ENCODE measurements around the gene CDK5RAP3.

DNA sequence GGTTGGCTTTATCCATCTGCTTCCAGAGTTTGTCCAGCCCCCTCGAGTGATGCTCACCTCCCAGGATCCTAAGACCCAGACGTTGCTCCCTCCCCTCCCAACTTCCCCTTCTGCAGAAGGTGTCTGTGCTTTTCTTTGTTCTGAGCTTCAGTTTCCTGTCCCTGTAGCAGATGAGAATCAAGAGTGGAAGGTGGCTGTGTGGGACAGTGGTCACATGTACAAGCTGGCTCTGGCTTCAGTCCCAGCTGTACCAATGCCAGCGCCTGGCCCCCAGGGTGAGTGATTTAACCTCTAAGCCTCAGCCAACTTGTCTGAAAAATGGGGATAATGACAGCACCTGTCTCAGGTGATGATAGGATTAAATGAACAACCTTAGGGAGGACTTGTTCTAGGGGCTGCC lies 21.0 kb upstream of the CDK5RAP3 start:
- TF ChIP-seq, protein P1, sequence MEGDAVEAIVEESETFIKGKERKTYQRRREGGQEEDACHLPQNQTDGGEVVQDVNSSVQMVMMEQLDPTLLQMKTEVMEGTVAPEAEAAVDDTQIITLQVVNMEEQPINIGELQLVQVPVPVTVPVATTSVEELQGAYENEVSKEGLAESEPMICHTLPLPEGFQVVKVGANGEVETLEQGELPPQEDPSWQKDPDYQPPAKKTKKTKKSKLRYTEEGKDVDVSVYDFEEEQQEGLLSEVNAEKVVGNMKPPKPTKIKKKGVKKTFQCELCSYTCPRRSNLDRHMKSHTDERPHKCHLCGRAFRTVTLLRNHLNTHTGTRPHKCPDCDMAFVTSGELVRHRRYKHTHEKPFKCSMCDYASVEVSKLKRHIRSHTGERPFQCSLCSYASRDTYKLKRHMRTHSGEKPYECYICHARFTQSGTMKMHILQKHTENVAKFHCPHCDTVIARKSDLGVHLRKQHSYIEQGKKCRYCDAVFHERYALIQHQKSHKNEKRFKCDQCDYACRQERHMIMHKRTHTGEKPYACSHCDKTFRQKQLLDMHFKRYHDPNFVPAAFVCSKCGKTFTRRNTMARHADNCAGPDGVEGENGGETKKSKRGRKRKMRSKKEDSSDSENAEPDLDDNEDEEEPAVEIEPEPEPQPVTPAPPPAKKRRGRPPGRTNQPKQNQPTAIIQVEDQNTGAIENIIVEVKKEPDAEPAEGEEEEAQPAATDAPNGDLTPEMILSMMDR (IDR thresholded peaks at IDR 0.05; ENCODE audit: insufficient read depth, low read depth, low read length) = no peak
- no peak for TF ChIP-seq EZH2 (IDR thresholded peaks at IDR 0.05; ENCODE audit: insufficient read depth, low read length)
